C4-2B (cell line): Measurements from ENCODE around the gene KRT17.

Experiments used
- CTCF ChIP-seq: fragments of 450-650 bp; conservative IDR thresholded peaks from 2 replicates; pipeline ENCODE4 v1.5.1; 2017; ENCODE audit warnings: mild to moderate bottlenecking
- ZFX ChIP-seq: fragments of 450-650 bp; IDR thresholded peaks from 2 replicates; pipeline ENCODE4 v1.6.1; 2017

DNA sequence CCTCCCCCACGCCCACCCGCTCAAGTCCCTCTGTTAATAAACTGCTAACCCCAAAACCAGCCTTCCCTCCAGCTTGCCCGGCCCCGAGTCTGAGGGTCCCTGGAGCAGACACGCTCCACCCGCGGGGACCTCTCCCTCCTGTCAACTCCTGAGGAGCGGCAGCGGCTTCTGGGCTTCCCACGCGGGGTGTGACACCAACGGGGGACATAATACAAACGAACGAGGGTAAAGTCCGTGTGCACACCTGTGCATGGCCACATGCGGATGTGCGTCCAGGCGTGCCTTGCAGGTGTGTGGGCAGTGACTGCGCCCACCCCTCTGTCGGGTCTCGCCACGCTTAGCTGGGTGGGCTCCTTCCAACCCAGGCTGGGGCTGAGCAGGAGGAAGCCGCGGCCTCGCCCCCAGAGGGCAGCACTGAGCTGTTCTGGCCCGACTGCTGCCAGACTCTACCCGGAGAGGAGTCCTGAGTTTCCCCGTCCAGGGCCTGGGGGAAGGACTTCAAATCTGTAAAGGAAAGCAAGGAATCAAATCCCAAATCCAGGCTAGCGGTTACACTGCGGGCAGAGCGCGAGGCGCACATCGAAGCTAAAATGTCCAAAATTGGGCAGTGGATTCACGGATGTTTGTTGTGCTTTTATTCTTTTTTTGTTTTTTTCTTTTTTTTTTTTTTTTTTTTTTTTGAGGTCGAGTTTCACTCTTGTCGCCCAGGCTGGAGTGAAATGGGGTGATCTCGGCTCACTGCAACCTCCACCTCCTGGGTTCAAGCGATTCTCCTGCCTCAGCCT, 24.2 kb upstream of the KRT17 start:
- TF ChIP-seq CTCF (peak; percentile 93), ZFX (no peak)
